HG03095 (cell line): ENCODE data around the gene TMEM233.

ENCODE experiments used
- ATAC-seq: cut with Tn5 transposase; IDR thresholded peaks from one replicate; pipeline ENCODE4 v1.9.1; 2021; ENCODE audit warnings: moderate library complexity; ENCODE audit not compliant: unreplicated experiment

The TMEM233 gene

DNA sequence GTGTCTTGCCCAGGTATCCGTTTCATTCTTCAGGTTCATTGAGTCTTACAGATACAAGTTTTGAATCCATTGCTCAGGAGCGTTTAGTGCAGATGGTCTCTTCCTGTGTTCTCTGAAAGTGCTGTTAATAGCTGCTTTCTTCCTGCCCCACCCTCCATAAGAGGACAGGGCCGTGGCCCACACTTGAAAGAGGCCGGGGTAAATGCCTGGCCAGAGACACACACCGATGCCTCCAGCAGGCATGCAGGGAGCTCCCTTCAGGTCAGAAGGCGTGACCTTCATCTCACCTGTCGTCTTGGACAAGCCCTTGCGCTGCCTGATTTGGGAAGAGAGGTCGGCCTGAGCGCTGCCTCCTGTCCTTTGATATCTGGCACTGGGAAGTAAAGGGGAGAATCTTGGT is 85.9 kb downstream of the TMEM233 start:
- ATAC-seq = no peak

DNA sequence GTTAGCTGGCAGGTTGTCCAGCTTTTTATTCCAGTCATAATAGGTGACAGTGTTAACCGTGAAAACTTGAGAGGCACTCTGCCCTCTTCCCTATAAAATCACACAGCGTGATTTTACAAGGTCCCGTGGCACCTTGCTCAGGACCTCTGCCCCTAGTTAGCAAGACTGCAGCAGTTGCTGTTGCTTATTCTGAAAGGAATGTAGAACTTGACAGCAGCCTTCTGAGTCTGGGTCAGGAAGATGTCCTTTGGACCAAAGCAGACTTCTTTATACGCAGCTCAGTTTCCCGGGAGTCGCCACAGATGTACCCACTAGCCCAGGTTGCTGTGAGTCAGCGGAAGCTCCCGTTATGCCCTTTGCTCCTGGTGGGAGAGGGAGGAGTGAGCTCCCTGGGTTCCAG is 87.5 kb downstream of the TMEM233 start:
- no peak for ATAC-seq

DNA sequence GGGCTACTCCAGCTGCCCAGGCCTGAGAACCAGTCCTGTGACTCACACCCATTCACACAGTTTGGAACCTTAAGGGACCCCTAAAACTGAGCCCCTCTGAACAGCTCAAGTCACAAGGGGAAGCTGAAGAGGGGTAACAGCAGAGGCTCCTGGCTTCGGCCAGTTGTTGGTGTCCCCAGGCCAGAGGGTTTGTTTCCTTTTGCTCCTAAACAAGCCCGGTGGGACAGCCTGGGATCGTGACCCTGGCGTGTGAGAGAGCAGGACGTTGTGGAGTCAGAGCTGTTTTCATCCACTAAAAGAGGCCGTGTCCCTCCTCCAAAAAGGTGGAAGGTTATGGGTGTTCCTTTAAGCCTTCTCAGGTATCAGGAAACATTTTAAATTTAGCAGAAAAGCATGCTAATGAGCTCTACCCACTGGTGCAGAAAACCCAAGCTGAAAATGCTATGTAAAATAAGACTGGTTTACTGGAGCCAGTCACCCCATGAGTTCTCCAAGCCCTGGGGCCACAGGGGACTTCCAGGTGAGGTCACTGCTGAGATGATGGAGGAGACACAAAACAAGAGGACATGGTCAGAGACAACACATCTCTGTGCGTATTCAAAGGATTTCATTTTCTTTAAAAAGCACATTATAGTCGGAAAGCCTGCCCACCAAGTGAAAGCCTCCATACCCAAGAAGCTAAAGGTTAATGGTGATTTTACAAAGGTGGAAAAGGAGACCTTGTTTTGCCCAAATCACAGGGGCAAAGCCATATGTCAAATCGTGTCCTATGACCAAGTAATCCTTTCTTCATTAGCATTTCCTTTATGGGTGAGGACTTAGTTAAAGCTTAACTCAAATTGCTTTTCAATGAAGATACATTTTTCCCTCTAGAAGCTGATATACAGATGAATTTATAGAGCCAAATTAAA is 88.4 kb downstream of the TMEM233 start:
- peak; percentile 64 for ATAC-seq

DNA sequence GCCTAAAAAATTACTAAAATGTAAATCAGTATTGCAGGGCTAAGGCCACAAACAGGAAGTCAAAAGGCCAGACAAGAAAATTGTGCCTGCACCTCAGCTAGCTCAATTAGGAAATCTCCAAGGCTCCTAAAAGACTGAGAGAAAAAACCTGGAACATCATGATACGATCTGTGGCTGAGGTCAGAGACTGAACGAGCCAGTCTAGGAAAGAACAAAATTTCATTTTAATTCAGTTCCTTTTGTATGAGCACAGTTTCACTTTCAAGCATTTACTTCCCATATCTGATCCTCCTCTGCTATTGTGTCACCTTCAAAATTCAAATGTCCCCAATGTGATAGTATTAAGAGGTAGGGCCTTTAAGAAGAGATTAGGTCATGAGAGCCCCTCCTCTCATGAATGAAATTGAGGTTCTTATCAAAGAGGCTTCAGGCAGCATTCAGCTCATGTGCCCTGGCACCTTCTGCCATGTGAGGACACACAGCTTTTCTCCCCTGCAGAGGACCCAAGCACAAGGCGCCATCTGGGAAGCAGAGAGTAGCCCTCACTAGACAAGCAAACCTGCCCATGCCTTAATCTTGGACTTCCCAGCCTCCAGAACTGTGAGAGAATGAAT is 89.2 kb downstream of the TMEM233 start:
- no peak for ATAC-seq

GRCh38 chr12:119683413-119683812 is 89.8 kb downstream of the TMEM233 start:
- no peak for ATAC-seq

DNA sequence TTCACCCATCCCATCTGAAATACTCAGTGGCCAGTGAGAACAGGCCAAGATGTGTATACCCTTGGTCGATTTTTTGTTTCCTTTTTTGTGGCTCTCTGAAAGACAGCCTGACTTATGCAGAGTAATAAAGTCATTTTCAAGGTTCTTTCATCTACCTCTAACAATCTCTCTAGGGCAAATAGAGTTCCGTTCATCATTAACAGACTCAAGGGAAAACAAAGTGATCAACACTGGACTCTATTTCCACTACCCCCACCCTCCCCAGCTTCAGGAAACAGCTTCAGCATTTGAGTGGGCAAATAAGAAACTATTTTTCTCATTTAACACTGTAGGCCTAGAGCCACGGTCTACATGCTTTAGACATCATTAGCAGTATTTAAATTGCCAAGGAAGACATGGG is 90.2 kb downstream of the TMEM233 start:
- ATAC-seq = no peak

GRCh38 chr12:119684711-119685369 is 91.3 kb downstream of the TMEM233 start:
- ATAC-seq = no peak

GRCh38 chr12:119685375-119685774 is 91.8 kb downstream of the TMEM233 start:
- no peak for ATAC-seq

DNA sequence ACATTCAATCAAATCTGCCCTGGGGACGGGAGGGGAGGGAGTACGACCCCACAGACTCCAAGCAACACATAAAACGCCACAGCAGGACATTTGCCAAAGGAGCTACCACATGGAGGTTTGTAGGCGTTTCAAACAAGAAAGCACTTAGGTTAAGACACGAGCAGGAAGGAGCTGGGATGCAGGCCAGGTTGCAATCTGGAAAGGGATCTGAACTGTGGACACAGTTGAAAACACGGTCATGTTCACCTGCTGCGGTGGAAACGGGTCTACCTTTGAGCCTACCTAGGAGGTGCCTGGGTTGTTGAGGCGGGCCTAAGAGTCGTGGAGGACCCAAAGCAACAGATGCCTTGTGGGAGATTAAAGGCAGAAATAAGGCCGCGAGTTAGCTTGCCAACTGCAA is 92.8 kb downstream of the TMEM233 start:
- ATAC-seq = no peak

DNA sequence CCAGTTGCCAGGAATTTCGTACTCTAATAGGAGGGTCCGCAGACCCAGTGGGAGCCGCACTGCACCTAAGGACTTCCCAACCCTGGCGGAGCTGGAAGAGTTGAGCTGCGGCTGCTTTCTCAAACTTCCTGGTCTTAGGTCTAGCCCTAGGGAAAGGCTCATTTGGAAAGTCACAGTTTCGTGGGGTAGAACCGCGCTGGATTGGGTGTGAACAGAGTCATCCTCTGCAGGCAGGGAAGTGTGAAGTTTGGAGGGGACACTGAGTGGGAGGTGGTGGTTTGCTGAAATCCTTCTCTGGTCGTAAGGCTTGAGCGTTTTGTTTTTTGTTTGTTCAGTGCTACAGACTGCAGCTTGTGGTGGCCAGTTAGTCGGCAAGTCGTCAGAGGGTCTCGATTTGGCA is 93.2 kb downstream of the TMEM233 start:
- no peak for ATAC-seq

DNA sequence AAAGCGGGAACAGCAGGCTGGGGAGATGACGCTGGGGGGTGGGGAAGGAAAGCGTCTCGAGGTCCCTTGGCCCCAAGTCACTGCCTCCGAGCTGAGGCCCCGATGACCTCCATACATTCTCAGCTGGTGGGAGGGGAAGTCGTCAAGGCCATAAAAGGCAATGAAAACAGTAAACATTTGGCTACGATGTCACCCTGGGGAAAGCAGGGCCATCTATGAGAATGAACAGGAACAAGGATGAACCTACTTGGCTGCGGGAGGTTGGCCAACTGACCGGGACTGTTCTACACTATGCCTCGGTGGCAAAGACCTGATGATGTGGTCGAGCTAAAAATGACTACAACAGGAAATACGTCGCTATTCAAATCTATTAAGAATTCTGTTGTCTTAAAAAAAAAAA is 93.8 kb downstream of the TMEM233 start:
- ATAC-seq = no peak

DNA sequence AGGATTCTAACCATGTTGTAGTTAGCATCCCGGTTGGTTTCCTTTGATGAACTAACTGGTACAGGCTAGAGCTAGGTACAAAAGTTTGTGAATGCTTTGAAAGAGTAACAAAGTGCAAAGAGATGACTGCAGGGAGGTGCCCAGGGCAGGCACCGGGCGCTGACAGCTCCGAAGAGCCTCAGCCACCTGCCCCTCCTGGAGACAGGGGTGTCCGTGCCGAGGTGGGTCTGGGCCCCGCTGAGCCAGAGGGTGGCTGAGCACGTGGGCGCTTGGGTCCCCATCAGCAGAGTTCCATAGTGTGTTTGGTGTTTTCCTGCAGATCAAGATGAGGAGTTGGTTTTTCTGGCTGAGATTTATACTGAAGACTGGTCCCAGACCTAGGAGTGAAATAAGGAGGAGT is 94.3 kb downstream of the TMEM233 start:
- ATAC-seq = no peak

DNA sequence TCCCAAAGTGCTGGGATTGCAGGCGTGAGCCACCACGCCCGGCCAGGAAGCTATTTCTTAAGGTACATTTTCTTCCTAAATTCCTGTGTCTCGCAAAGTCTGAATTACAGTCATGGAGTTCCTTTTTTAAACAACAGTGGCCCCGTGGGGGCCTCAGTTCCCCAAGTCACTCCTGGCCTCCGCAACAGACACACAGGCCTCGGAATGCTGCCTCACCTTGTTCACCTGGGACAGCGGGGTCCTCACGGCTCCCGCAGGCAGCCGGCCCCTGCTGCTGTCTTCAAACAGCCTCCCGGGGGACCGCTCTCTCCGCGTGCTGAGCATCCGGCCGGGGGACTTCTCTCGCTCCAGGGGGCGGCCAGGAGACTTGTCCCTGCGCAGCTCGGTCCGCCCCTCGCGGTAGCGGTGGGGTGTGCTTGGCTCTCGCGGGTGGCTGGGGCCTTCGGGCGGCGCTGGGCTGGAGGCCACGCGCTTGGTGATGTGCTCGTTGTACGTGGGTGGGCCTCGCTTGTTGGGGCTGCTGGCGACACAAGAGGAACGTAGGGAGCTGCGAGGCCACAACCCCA is 96.4 kb downstream of the TMEM233 start:
- no peak for ATAC-seq

GRCh38 chr12:119691202-119691810 is 97.7 kb downstream of the TMEM233 start:
- ATAC-seq = no peak

DNA sequence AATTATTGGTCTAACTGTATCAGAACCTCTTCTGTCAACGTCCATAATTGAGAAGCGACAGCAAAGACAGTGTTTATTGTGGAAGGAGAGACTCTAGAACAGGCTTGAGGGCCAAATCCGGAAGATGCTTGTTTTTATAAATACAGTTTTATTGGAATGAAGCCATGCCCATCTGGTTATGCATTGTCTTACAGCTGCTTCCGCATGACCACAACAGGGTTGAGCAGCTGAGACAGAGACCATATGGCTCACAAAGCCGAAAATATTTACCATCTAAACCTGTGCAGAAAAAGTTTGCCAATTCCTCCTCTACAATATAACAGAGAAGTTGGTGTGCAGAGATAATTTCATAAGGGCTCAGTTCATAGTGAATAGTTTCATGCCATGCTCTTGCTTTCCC is 98.8 kb downstream of the TMEM233 start:
- ATAC-seq = no peak
